ENCODE measurements around the gene ACP4. TPM values are rescaled to one million over a fixed set of nuclear protein-coding genes. Genes with fewer than 3 reads are reported as not detected.

The ACP4 gene
- total and polyA plus RNA-seq, 2 of the 13 experiments (the other 11 are each of a cell fraction or from before 2014, with no cell fraction given) = 0.08 TPM; not detected in 1

- TF ChIP-seq ZKSCAN5 (CRISPR knock-in tag; IDR thresholded peaks at IDR 0.05) = no peak
Observed at GRCh38 chr19:50832666-50833065, 42.5 kb downstream of the ACP4 start (continued).

GRCh38 chr19:50833117-50833801 is 43.0 kb downstream of the ACP4 start, which contains the start of gene KLK15:
Gene KLK15 (minus strand): TSS chr19:50833574. CDS start chr19:50831492, 2,082 bp downstream.
- 5% methylated on average over 7 of the region's 8 CpGs for WGBS (ENCODE audit: low lambda C conversion rate)
- Histone ChIP-seq H3K4me2 (ENCODE audit: low read depth, low read length) (no peak within 1 kb of the TSS), H3K27ac (ENCODE audit: extremely low read length, insufficient read depth, low read length) (no peak within 1 kb of the TSS), H3K4me3 (replicated peaks in 1 of 3; ENCODE audit: insufficient read depth in 1 of 3, low read depth in 2 of 3, low read length in 3 of 3) (no peak within 1 kb of the TSS), H3K79me2 (ENCODE audit: insufficient read depth, low read length) (no peaks in the 10 kb centered on the region), H4K20me1 (ENCODE audit: insufficient read depth, low read length) (no peaks in the 10 kb centered on the region), H3K9ac (ENCODE audit: insufficient read depth, low read depth, low read length) (no peak within 1 kb of the TSS), H2AFZ (ENCODE audit: low read length) (no peak within 1 kb of the TSS), H3K9me3 (ENCODE audit: low read length) (no peaks in the 10 kb centered on the region), H3K4me1 (ENCODE audit: insufficient read depth, low read length) (peaks cover 17% of the 10 kb centered on the region), H3K27me3 (ENCODE audit: control insufficient read depth in 1 of 2, insufficient read depth in 2 of 2, low read length in 2 of 2) (peaks cover 0 to 43% of the 10 kb centered on the region in 2 experiments; a peak in 2 of 5 replicates), H3K36me3 (replicated peaks in 1 of 2; ENCODE audit: control insufficient read depth in 1 of 2, insufficient read depth in 2 of 2, low read length in 2 of 2) (no peaks in the 10 kb centered on the region)
- intact Hi-C loops (cut with micrococcal nuclease; ENCODE audit: unreplicated experiment) (no loop called here), in situ Hi-C loops (cut with HindIII; ENCODE audit: extremely low pct_ligation_motif_present, low pct_unique_long_range_greater_than_20kb) (no loop called here)
- DNase-seq (ENCODE audit: low spot score) = no peak
- no peak for FAIRE-seq
- TF ChIP-seq ZMAT3 (CRISPR knock-in tag; conservative IDR thresholded peaks at IDR 0.05) (no peak), THAP8 (CRISPR knock-in tag; IDR thresholded peaks at IDR 0.05; ENCODE audit: borderline replicate concordance) (no peak), ZNF446 (CRISPR knock-in tag; IDR thresholded peaks at IDR 0.05) (no peak), PAF1 (CRISPR knock-in tag; IDR thresholded peaks at IDR 0.05) (no peak), ZNF382 (CRISPR knock-in tag; IDR thresholded peaks at IDR 0.05; ENCODE audit: borderline replicate concordance) (no peak), PHF5A (CRISPR knock-in tag; IDR thresholded peaks at IDR 0.05; ENCODE audit: low read depth, unreplicated experiment) (no peak), ZBTB7B (CRISPR knock-in tag; IDR thresholded peaks at IDR 0.05) (no peak), TARDBP (CRISPR knock-in tag; IDR thresholded peaks at IDR 0.05) (no peak), SRSF9 (IDR thresholded peaks at IDR 0.05; ENCODE audit: borderline replicate concordance, insufficient read depth, low read depth, low read length, poor library complexity, severe bottlenecking) (no peak), ARHGAP35 (CRISPR knock-in tag; IDR thresholded peaks at IDR 0.05; ENCODE audit: borderline replicate concordance) (no peak), CHCHD3 (CRISPR knock-in tag; IDR thresholded peaks at IDR 0.05) (no peak), ZNF878 (CRISPR knock-in tag; IDR thresholded peaks at IDR 0.05) (no peak), U2AF1 (optimal IDR thresholded peaks at IDR 0.05; ENCODE audit: low read depth, low read length) (no peak), ZNF432 (CRISPR knock-in tag; IDR thresholded peaks at IDR 0.05; ENCODE audit: borderline replicate concordance) (no peak), ZNF646 (CRISPR knock-in tag; IDR thresholded peaks at IDR 0.05) (no peak), YY1 (IDR thresholded peaks at IDR 0.05; ENCODE audit: insufficient read depth, insufficient replicate concordance, low read depth, low read length) (no peak)
- BruUV-seq (replicated peaks) = no TSS peak
- CTCF ChIA-PET (ENCODE audit: low intra/inter-chr PET ratio, low total read pairs) = no interaction called here
- POLR2A ChIA-PET = no interaction called here
- ATAC-seq = no peak

Data from HepG2 (cell line).